Measurements from ENCODE around the gene RNF181. TPM values are rescaled to one million over a fixed set of nuclear protein-coding genes. Genes with fewer than 3 reads are reported as not detected.

Gene RNF181
- total RNA-seq, 2 experiments from 2014 or later, result 97.8 to 179 TPM

GRCh38 chr2:85566265-85566664 is 29.3 kb upstream of the RNF181 start:
- H3K36me3 ChIP-seq (ENCODE audit: insufficient read depth, low read length), result no peaks in the 10 kb centered on the region
- intact Hi-C loops (cut with micrococcal nuclease; ENCODE audit: unreplicated experiment), result no loop called here
- no peaks in the 10 kb centered on the region for H4K20me1 ChIP-seq (ENCODE audit: insufficient read depth, low read length)
- ChIA-PET CTCF (ENCODE audit: unreplicated experiment) (no interaction called here), POLR2A (interaction anchor here (0.7 to 0.9 kb wide), 4 partner anchors 9 to 627 kb away, joined by 3 to 5 read pairs (median 3); no protein-coding TSS in a partner anchor)
- no peaks in the 10 kb centered on the region for H3K9me3 ChIP-seq (ENCODE audit: low read length)
- no peak overlapping the region for H3K27ac ChIP-seq (ENCODE audit: low read depth, low read length, poor library complexity, severe bottlenecking)
- H3K4me1 ChIP-seq (ENCODE audit: insufficient read depth, low read length, poor library complexity, severe bottlenecking), result peaks cover 23% of the 10 kb centered on the region
- no TSS peak for BruUV-seq (replicated peaks)
- TF ChIP-seq, protein P1, sequence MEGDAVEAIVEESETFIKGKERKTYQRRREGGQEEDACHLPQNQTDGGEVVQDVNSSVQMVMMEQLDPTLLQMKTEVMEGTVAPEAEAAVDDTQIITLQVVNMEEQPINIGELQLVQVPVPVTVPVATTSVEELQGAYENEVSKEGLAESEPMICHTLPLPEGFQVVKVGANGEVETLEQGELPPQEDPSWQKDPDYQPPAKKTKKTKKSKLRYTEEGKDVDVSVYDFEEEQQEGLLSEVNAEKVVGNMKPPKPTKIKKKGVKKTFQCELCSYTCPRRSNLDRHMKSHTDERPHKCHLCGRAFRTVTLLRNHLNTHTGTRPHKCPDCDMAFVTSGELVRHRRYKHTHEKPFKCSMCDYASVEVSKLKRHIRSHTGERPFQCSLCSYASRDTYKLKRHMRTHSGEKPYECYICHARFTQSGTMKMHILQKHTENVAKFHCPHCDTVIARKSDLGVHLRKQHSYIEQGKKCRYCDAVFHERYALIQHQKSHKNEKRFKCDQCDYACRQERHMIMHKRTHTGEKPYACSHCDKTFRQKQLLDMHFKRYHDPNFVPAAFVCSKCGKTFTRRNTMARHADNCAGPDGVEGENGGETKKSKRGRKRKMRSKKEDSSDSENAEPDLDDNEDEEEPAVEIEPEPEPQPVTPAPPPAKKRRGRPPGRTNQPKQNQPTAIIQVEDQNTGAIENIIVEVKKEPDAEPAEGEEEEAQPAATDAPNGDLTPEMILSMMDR (conservative IDR thresholded peaks at IDR 0.05; ENCODE audit: low read length), result no peak
- no peak for TF ChIP-seq EZH2phosphoT487 (IDR thresholded peaks at IDR 0.05; ENCODE audit: borderline replicate concordance, low read depth, low read length)
- no peaks in the 10 kb centered on the region for H3K79me2 ChIP-seq (ENCODE audit: insufficient read depth, low read depth, low read length)
- no peaks in the 10 kb centered on the region for H3K9me2 ChIP-seq (ENCODE audit: insufficient read depth, low read length)
- H3K4me3 ChIP-seq (ENCODE audit: low read depth, low read length, poor library complexity, severe bottlenecking), result no peak overlapping the region
- H2AFZ ChIP-seq (ENCODE audit: low read length), result no peak overlapping the region
- H3K4me2 ChIP-seq (ENCODE audit: low read length), result no peak overlapping the region
- DNase-seq (ENCODE audit: low spot score), result no peak

GRCh38 chr2:85575739-85576138 is 19.8 kb upstream of the RNF181 start:
- no peak overlapping the region for H2AFZ ChIP-seq (ENCODE audit: low read length)
- peaks cover 29% of the 10 kb centered on the region; the same call in 1 of the 2 replicates for H3K79me2 ChIP-seq (ENCODE audit: insufficient read depth, low read depth, low read length)
- no peak for DNase-seq (ENCODE audit: low spot score)
- H3K4me3 ChIP-seq (ENCODE audit: low read depth, low read length, poor library complexity, severe bottlenecking), result no peak overlapping the region
- H3K4me2 ChIP-seq (ENCODE audit: low read length), result no peak overlapping the region
- H3K4me1 ChIP-seq (ENCODE audit: insufficient read depth, low read length, poor library complexity, severe bottlenecking), result peaks cover 27% of the 10 kb centered on the region
- ChIA-PET CTCF (ENCODE audit: unreplicated experiment) (no interaction called here), POLR2A (interaction anchor here (1.0 kb wide), 2 partner anchors 9 to 35 kb away, joined by 3 to 6 read pairs; no protein-coding TSS in a partner anchor)
- TF ChIP-seq, protein P1 (conservative IDR thresholded peaks at IDR 0.05; ENCODE audit: low read length), result no peak
- TF ChIP-seq EZH2phosphoT487 (IDR thresholded peaks at IDR 0.05; ENCODE audit: borderline replicate concordance, low read depth, low read length), result no peak
- H3K9me2 ChIP-seq (ENCODE audit: insufficient read depth, low read length), result no peaks in the 10 kb centered on the region
- no peaks in the 10 kb centered on the region for H4K20me1 ChIP-seq (ENCODE audit: insufficient read depth, low read length)
- no peak overlapping the region for H3K27ac ChIP-seq (ENCODE audit: low read depth, low read length, poor library complexity, severe bottlenecking)
- no TSS peak for BruUV-seq (replicated peaks)
- intact Hi-C loops (cut with micrococcal nuclease; ENCODE audit: unreplicated experiment), result no loop called here
- peaks cover 16% of the 10 kb centered on the region for H3K36me3 ChIP-seq (ENCODE audit: insufficient read depth, low read length)
- no peaks in the 10 kb centered on the region for H3K9me3 ChIP-seq (ENCODE audit: low read length)

DNA sequence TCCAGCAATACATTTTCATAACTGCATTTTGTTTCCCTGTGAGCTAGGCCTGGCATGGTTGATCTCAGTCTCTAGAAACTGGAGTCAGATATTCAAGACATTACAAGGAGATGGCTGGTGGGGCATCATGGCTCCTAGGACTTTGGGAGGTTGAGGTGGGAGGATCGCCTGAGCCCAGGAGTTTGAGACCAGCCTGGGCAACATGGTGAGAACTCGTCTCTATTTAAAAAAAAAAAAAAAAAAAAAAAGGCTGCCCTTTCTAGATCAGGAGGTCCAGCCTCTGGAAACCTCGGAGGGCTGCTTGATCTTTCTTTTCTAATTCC is 18.5 kb upstream of the RNF181 start:
- H3K27ac ChIP-seq (ENCODE audit: low read depth, low read length, poor library complexity, severe bottlenecking), result peak overlapping the region; percentile 79

More for the DNA sequence above, 18.5 kb upstream of the RNF181 start:
- DNase-seq (ENCODE audit: low spot score), result no peak
- peak overlapping the region; percentile 72; the same call in 1 of the 2 replicates for H2AFZ ChIP-seq (ENCODE audit: low read length)
- no peaks in the 10 kb centered on the region for H3K9me3 ChIP-seq (ENCODE audit: low read length)
- peak overlapping the region; percentile 95 for H3K4me2 ChIP-seq (ENCODE audit: low read length)
- peaks cover 29% of the 10 kb centered on the region; the same call in 1 of the 2 replicates for H3K79me2 ChIP-seq (ENCODE audit: insufficient read depth, low read depth, low read length)
- BruUV-seq (replicated peaks), result no TSS peak
- peak overlapping the region; percentile 83 for H3K4me3 ChIP-seq (ENCODE audit: low read depth, low read length, poor library complexity, severe bottlenecking)
- intact Hi-C loops (cut with micrococcal nuclease; ENCODE audit: unreplicated experiment), result no loop called here
- TF ChIP-seq, protein P1 (conservative IDR thresholded peaks at IDR 0.05; ENCODE audit: low read length), result no peak
- TF ChIP-seq EZH2phosphoT487 (IDR thresholded peaks at IDR 0.05; ENCODE audit: borderline replicate concordance, low read depth, low read length), result no peak
- H3K9me2 ChIP-seq (ENCODE audit: insufficient read depth, low read length), result no peaks in the 10 kb centered on the region
- peaks cover 27% of the 10 kb centered on the region for H3K4me1 ChIP-seq (ENCODE audit: insufficient read depth, low read length, poor library complexity, severe bottlenecking)
- peaks cover 25% of the 10 kb centered on the region for H3K36me3 ChIP-seq (ENCODE audit: insufficient read depth, low read length)
- CTCF ChIA-PET (ENCODE audit: unreplicated experiment), result no interaction called here
- POLR2A ChIA-PET, result interaction anchor here (0.7 to 4.9 kb wide), 12 partner anchors 8 to 220 kb away, joined by 3 to 34 read pairs (median 6); partner anchors contain the start of genes MAT2A and RNF181
- no peaks in the 10 kb centered on the region for H4K20me1 ChIP-seq (ENCODE audit: insufficient read depth, low read length)
